Right hindlimb (tissue), 1 donor: ENCODE results near the gene NRAP.
A peak's percentile ranks its signal among the peaks of the same experiment; 100 is the strongest.
"Not testable (repeated sequence)": the region's sequence is repeated elsewhere in the genome, so short reads cannot be mapped to it uniquely, and the experiment has no call there.

ENCODE experiments used
- DNase-seq: peaks from one replicate; pipeline ENCODE4 v3.0.0-alpha.2; 2018

The NRAP gene

GRCh38 chr10:113681533-113682470 lies 18.0 kb upstream of the NRAP start:
- DNase-seq, result no peak

DNA sequence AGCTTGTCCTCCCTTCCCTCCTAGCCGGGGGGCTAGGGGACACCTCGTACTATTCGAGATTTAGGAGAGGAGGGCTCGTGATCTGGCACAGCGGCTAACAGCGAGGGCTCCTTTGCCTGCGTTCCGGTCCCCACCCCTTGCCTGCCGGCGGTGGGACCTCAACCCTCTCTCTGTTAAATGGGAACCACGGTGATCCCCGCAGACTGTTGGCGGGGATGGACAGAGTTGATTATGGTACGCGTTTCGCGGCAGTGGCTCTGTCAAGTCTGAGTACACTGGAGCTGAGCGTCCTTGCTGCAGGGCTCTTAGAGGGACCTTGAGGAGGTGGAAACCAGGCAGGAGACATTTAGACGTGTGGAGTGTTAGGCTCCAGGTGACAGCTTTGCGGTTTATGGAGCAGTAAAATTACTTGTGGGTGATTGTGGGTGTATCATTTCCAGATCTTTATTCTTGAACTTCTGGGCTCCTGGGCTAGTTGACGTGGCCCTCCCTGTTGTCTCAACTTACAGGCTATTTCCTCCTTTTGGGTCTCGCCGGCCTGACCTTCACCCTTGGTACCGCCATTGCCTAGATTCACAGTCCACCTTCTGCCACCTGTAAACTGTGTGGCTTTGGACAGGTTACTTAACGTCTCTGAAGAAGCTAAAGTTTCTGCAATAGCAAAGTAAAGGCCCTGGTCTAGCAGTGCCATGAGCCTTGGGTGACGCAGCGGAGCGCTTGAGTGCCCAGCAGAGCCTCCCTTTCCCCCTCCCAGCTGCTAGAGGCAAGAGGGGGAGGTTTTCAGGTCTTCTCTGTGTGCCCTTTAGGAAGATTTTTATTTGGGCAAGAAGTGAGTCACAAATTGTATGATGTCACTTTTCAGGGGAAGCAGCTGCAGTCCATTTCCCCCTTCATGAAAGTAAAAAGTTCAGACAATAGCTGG lies 16.6 kb upstream of the NRAP start:
- DNase-seq, result peak; percentile 28

DNA sequence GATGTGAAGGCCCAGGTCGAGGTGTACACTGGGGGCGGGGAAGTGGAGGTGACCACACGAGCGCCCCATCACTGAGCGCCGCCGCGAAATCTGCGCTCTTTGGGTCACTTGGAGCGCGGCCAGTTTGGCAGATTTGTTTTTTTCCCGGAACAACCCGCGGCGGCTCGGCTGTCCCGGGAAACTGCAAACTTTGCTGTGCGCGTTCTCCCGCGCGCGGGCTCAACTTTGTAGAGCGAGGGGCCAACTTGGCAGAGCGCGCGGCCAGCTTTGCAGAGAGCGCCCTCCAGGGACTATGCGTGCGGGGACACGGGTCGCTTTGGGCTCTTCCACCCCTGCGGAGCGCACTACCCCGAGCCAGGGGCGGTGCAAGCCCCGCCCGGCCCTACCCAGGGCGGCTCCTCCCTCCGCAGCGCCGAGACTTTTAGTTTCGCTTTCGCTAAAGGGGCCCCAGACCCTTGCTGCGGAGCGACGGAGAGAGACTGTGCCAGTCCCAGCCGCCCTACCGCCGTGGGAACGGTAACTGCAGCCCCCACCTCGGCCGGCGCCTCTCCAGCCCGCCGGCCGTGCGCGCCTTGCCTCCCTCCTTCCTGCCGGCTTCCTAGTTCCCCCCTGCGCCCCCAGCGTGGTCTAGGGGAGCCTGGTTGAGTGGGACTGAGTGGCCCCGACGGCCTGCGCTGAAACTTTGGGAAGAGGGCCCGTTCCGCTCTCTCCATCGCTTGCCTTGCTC lies 15.8 kb upstream of the NRAP start, which contains the start of gene CASP7:
Gene CASP7 (plus strand): TSS at position 450 of the 727 bp plus-strand sequence. CDS start 17,582 bp downstream, outside the sequence.
- peak; percentile 85 for DNase-seq

GRCh38 chr10:113666682-113667252 lies 2.9 kb upstream of the NRAP start:
- DNase-seq, result no peak

GRCh38 chr10:113665806-113666354 lies 2.0 kb upstream of the NRAP start:
- no peak for DNase-seq

DNA sequence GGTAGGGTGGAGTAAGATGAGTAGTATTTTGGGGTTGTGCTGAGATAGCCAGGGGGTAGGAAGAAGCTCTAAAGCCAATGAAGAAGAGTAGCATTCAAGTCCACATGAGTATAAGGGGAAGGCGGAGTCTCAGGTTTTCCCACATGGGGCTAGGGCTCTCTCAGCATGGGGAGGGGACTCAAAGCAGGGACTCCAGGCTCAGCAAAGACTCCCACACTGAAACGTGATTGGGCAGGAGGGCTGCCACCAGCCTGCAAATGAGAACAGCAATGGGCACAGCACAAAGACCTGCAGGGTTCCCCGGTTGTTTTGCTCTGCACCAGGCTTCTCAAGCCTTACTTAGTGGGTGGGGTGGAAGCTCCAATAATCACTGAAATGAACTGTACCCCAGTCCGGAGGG lies 1.5 kb upstream of the NRAP start:
- DNase-seq, result no peak

DNA sequence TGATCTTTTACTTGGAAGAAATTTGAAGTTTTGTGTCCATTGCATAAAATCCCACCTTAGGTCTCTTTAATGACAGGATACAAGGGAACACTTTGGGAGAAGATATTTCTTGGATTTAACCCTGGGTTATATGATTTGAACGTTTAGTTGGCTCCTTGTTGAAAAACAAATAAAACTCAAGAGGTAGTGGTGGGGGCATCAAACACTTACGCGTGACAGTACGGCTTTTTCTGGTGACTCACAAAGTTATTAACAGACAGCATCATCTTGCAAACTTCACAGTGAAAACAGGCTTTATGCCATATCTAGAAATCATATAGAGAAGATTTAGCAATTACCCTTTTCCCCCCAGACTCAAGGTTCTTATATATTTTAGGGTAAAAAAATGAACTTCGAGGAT lies 699 bp downstream of the NRAP start:
- DNase-seq, result no peak

- no peak for DNase-seq
Measured at GRCh38 chr10:113661332-113661731, 2.5 kb downstream of the NRAP start.

GRCh38 chr10:113657544-113657943 lies 6.3 kb downstream of the NRAP start:
- DNase-seq, result no peak

- DNase-seq, result no peak
Measured at GRCh38 chr10:113656896-113657295, 6.9 kb downstream of the NRAP start.

- not testable (repeated sequence) for DNase-seq
Measured at GRCh38 chr10:113652456-113652855, 11.4 kb downstream of the NRAP start.

DNA sequence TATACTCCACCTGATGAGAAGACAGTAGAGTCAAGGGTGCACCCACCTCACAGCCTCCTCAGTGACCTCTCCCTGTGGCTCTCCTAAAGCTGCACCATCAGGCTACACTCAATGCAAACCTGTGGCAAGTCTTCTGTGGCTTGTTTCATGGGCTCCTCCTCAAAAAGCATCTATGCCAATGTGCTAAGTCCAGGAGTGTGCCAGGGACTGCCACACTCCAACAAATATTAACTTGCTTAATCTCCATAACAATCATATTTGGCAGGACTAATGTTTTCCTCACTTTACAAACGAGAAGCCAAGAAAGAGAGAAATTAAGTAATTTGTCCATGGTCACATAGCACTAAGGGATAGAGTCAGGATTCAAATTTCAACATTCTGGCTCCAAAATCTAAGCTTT lies 11.9 kb downstream of the NRAP start:
- no peak for DNase-seq

DNA sequence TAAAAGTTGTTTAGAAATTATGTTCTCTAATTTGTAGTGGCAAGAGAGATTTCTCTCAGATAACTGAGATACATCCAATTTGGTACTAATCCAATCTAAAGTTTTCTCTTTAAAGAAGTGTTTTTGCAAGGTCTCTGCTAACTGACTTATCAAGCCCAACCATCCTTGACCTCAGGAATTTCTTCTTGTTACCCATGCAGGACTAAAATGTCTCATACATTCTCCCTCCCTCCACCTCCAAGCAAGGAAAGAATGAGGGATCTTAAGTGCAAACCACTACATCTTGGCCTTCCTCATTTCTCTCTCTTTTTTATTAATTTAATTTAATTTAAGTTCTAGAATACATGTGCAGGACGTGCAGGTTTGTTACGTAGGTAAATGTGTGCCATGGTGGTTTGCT lies 12.8 kb downstream of the NRAP start:
- no peak for DNase-seq

DNA sequence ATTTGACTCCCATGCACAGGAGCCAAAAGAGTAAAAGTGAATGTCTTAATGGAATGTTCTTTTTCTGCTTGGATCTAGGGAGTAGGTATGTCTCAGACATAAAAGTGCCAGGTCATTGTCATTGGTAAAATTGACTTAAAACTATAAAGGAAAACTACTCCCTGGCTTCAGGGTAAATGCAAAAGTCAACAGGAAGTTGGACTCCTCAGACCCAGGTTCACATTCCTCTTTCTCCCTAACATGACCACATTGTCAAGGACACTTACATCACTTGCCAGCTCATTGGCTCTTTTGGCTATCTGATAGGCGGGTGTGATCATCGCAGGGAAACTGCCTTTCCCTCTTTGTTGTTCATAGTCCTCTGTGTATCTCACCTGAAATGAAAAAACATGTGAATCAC lies 13.7 kb downstream of the NRAP start:
- DNase-seq, result no peak

GRCh38 chr10:113648478-113648877 lies 15.4 kb downstream of the NRAP start:
- DNase-seq, result no peak

DNA sequence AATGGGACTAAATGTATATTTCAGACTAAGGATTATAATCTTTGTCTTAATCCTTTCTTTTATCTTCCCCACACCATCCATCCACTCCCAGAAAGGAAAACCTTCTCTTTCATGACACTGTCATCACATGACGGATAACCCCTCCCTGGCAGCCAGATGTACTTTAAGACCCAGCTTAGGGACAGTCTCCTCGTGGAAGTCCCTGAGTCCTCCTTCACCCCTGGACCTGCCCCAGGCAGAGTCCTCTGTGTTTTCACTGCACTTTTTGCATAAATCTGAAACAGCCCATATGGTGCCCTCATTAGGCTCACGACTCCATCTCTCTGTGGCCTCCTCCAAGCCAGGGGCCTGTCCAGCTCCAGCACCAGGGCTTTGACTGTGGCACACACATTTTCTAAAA lies 16.0 kb downstream of the NRAP start:
- DNase-seq, result no peak

DNA sequence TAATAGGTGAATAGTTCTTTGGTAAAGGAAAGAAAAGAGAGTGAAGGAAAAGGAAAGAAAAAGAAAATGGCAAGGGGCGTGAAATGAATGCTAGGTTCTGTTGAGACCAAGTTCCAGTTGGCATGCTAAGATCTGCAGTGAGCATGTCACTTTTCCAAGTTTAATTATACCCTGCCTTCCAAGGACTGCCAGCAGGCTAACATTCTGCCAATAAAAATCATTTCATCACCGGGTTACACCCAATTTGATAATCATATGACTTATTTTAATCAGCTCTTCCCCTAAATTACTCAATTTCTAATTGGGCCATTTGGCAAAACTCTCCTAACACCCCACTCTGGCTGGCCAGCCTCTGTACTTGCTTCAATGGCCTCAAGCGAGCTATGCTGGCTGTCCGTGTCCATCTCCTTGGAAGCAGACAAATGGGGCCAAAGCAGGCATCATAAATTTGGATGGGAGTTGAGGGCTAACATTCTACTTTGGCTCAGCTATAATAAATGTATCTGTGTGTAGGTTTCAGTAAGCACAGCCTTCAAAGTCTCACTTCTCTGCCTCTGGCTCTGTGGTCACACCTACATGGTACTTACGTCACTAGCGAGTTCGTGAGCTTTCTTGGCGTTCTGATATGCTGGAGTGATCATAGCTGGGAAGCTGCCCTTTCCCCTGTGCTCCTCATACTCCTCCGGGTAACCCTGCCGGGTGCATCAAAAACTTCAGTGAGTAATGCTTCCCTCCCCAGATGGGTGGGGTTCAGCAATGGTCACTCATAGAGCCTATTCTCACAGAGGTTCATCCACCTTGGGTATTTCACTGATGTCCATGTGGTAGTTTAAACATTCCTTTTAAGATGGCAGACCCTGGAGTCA lies 17.3 kb downstream of the NRAP start:
- DNase-seq, result no peak

DNA sequence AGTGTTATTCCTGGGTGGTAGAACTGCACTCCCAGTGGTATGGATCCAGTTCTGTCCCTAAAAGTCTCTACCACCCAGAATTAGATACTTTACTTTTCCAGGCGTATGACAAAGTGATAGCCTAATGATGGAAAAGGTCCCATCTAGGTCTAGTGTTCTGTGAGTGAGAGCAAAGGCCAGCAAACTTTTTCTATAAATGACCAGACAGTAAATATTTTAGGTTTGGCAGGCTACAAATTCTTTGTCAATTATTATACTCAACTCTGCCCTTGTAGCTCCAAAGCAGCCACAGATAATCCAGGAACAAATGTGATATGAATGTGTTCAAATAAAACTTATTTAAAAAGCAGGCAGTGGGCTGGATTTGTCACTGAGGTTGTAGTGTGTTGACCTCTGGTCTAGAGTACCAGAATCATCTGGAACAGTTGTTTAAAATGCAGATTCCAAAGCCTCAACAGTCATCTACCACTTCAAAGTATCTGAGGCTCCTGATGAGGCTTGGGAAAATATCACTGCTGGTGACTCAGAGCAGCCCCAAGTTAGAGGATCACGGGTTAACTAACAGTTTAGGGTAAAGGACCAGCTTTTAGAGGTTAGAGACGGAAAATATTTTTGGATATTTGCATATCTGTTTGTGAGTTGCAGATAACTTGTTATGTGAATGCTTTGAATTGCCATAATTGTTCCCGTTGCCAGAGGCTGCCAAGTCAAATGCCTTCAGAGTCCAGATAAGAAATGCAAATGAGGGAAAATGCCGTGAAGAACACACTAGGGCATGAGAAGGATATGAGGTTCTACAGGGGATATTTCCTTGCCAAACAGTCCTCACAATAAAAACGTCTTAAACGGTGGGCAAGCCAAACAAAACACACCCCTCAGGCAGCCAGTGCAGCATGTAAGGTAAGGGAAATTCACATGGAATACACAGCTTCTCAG lies 19.4 kb downstream of the NRAP start:
- no peak for DNase-seq

- no peak for DNase-seq
Measured at GRCh38 chr10:113643183-113643582, 20.7 kb downstream of the NRAP start.

GRCh38 chr10:113641702-113642101 lies 22.1 kb downstream of the NRAP start:
- DNase-seq, result no peak
